ENCODE measurements around the gene POFUT2. TPM values are rescaled to one million over a fixed set of nuclear protein-coding genes. Genes with fewer than 3 reads are reported as not detected.

The POFUT2 gene
- total RNA-seq, 2 experiments from 2014 or later = 11.7 to 12.4 TPM

GRCh38 chr21:45263534-45263933 lies 24.2 kb downstream of the POFUT2 start:
- Mint-ChIP-seq H3K27me3 (no peaks in the 10 kb centered on the region), H3K4me1 (ENCODE audit: low read depth) (peaks cover 20% of the 10 kb centered on the region), H3K9me3 (no peaks in the 10 kb centered on the region), H3K27ac (no peak overlapping the region), H3K36me3 (ENCODE audit: low read depth) (peaks cover 17% of the 10 kb centered on the region), H3K4me3 (no peak overlapping the region)
- ChIA-PET POLR2A (interaction anchor here (0.6 to 0.9 kb wide), 2 partner anchors 24 to 31 kb away, joined by 3 read pairs; partner anchors contain the start of gene POFUT2), CTCF (no interaction called here)
- DNase-seq (no peak), ATAC-seq (no peak)
- intact Hi-C loops (cut with micrococcal nuclease) = no loop called here
- TF ChIP-seq, protein P1, sequence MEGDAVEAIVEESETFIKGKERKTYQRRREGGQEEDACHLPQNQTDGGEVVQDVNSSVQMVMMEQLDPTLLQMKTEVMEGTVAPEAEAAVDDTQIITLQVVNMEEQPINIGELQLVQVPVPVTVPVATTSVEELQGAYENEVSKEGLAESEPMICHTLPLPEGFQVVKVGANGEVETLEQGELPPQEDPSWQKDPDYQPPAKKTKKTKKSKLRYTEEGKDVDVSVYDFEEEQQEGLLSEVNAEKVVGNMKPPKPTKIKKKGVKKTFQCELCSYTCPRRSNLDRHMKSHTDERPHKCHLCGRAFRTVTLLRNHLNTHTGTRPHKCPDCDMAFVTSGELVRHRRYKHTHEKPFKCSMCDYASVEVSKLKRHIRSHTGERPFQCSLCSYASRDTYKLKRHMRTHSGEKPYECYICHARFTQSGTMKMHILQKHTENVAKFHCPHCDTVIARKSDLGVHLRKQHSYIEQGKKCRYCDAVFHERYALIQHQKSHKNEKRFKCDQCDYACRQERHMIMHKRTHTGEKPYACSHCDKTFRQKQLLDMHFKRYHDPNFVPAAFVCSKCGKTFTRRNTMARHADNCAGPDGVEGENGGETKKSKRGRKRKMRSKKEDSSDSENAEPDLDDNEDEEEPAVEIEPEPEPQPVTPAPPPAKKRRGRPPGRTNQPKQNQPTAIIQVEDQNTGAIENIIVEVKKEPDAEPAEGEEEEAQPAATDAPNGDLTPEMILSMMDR (IDR thresholded peaks at IDR 0.05) = no peak

GRCh38 chr21:45262616-45263015 lies 25.1 kb downstream of the POFUT2 start:
- no peaks in the 10 kb centered on the region for H3K9me3 Mint-ChIP-seq
- intact Hi-C loops (cut with micrococcal nuclease) = no loop called here
- ChIA-PET CTCF (interaction anchor here (0.9 to 1.0 kb wide), 2 partner anchors 15 to 29 kb away, joined by 3 read pairs; no protein-coding TSS in a partner anchor), POLR2A (interaction anchor here (0.6 kb wide), 1 partner anchor 75 kb away, joined by 3 read pairs; no protein-coding TSS in a partner anchor)
- no peaks in the 10 kb centered on the region for H3K27me3 Mint-ChIP-seq
- ATAC-seq = no peak
- H3K27ac Mint-ChIP-seq = no peak overlapping the region
- H3K4me3 Mint-ChIP-seq = no peak overlapping the region
- TF ChIP-seq, protein P1 (IDR thresholded peaks at IDR 0.05) = no peak
- DNase-seq = no peak
- peaks cover 14% of the 10 kb centered on the region for H3K36me3 Mint-ChIP-seq (ENCODE audit: low read depth)
- H3K4me1 Mint-ChIP-seq (ENCODE audit: low read depth) = peaks cover 20% of the 10 kb centered on the region

GRCh38 chr21:45262041-45262581 lies 25.6 kb downstream of the POFUT2 start:
- DNase-seq = no peak
- Mint-ChIP-seq H3K27ac (no peak overlapping the region), H3K9me3 (no peaks in the 10 kb centered on the region), H3K36me3 (ENCODE audit: low read depth) (peaks cover 9% of the 10 kb centered on the region), H3K4me1 (ENCODE audit: low read depth) (peaks cover 17% of the 10 kb centered on the region), H3K27me3 (no peaks in the 10 kb centered on the region), H3K4me3 (no peak overlapping the region)
- no peak for ATAC-seq
- TF ChIP-seq, protein P1 (IDR thresholded peaks at IDR 0.05) = no peak
- POLR2A ChIA-PET = no interaction called here
- intact Hi-C loops (cut with micrococcal nuclease) = no loop called here
- CTCF ChIA-PET = interaction anchor here (0.9 to 1.0 kb wide), 2 partner anchors 14 to 28 kb away, joined by 3 read pairs; no protein-coding TSS in a partner anchor

DNA sequence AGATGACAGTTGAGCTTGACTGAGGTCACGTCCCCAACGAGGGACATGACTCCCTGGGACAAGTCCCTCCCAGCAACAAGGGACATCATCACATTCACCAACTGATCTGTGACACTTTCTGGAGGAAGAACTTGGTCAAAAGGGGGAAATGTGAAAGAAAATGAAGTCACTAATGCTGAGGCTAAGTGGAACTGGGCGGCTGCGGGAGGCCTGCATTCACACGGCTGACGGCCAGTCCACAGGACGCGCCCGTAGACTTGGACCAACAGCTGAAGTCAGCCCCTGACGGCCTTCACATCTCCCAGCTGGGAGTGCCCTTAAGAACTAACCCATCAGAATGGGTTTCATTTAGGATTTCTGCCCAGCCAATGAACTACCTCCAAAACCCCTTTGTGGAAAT lies 26.6 kb downstream of the POFUT2 start:
- TF ChIP-seq, protein P1 (IDR thresholded peaks at IDR 0.05) = no peak
- ChIA-PET CTCF (no interaction called here), POLR2A (no interaction called here)
- Mint-ChIP-seq H3K4me1 (ENCODE audit: low read depth) (peaks cover 16% of the 10 kb centered on the region), H3K27ac (no peak overlapping the region), H3K9me3 (no peaks in the 10 kb centered on the region), H3K36me3 (ENCODE audit: low read depth) (peaks cover 7% of the 10 kb centered on the region), H3K27me3 (peaks cover under 1% of the 10 kb centered on the region), H3K4me3 (no peak overlapping the region)
- ATAC-seq (no peak), DNase-seq (no peak)
- intact Hi-C loops (cut with micrococcal nuclease) = no loop called here

- POLR2A ChIA-PET = no interaction called here
- intact Hi-C loops (cut with micrococcal nuclease) = no loop called here
- CTCF ChIA-PET = no interaction called here
- Mint-ChIP-seq H3K4me3 (no peak overlapping the region), H3K4me1 (ENCODE audit: low read depth) (peaks cover 15% of the 10 kb centered on the region), H3K9me3 (no peaks in the 10 kb centered on the region), H3K27me3 (peaks cover 4% of the 10 kb centered on the region), H3K27ac (no peak overlapping the region), H3K36me3 (ENCODE audit: low read depth) (peaks cover 2% of the 10 kb centered on the region)
- TF ChIP-seq, protein P1 (IDR thresholded peaks at IDR 0.05) = no peak
- ATAC-seq (no peak), DNase-seq (no peak)
Observed at GRCh38 chr21:45260191-45260825, 27.4 kb downstream of the POFUT2 start.
